Gastrocnemius medialis (tissue), 4 donors: ENCODE measurements around the gene HAPLN2.

Source experiments
- POLR2A ChIP-seq, 2 donors: fragments of 450-650 bp; IDR thresholded peaks; one replicate each; pipeline ENCODE4 v1.6.1; 2017; ENCODE audit warnings: antibody characterized with exemption in 2 of 2, mild to moderate bottlenecking in 2 of 2, moderate library complexity in 2 of 2
- TF ChIP-seq, protein P1 (sequence below), 5 experiments: fragments of 450-650 bp in 3 of 5; fragments of 200-600 bp in 2 of 5; sonication (generic) in 2 of 5; IDR thresholded peaks in 4 of 5; conservative IDR thresholded peaks in 1 of 5; 1 replicate in 4 of 5; 2 replicates in 1 of 5; pipeline ENCODE4 v1.5.1; 2016 to 2019; ENCODE audit warnings: antibody characterized with exemption in 5 of 5, mild to moderate bottlenecking in 3 of 5, moderate library complexity in 3 of 5

DNA sequence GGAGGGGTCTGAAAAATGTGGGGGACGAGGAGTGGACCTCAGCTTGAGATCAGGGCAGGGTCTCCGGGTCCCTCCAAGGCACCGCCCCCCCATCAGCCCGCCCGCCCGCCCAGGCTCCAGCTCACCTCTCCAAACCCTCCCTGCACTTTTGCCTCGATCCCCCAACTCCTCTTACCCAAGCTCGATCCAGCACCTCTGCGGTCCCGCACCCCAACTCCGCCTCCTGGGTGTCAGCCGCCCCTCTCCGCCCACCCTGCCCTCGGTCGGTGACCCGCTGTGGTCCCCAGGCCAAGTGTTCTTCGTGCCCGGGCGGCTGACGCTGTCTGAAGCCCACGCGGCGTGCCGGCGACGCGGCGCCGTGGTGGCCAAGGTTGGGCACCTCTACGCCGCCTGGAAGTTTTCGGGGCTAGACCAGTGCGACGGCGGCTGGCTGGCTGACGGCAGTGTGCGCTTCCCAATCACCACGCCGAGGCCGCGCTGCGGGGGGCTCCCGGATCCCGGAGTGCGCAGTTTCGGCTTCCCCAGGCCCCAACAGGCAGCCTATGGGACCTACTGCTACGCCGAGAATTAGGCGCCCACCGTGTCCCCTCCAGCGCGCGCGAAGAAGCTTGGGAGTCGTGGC, 5.7 kb downstream of the HAPLN2 start:
- TF ChIP-seq, protein P1, sequence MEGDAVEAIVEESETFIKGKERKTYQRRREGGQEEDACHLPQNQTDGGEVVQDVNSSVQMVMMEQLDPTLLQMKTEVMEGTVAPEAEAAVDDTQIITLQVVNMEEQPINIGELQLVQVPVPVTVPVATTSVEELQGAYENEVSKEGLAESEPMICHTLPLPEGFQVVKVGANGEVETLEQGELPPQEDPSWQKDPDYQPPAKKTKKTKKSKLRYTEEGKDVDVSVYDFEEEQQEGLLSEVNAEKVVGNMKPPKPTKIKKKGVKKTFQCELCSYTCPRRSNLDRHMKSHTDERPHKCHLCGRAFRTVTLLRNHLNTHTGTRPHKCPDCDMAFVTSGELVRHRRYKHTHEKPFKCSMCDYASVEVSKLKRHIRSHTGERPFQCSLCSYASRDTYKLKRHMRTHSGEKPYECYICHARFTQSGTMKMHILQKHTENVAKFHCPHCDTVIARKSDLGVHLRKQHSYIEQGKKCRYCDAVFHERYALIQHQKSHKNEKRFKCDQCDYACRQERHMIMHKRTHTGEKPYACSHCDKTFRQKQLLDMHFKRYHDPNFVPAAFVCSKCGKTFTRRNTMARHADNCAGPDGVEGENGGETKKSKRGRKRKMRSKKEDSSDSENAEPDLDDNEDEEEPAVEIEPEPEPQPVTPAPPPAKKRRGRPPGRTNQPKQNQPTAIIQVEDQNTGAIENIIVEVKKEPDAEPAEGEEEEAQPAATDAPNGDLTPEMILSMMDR (IDR thresholded peaks at IDR 0.05 in 4 of 5, conservative IDR thresholded peaks at IDR 0.05 in 1 of 5), result no peak
- no peak for TF ChIP-seq POLR2A (IDR thresholded peaks at IDR 0.05)
